Measurements from ENCODE around the gene ZCCHC2.
A peak's percentile ranks its signal among the peaks of the same experiment; 100 is the strongest.

ZCCHC2 gene

GRCh38 chr18:62522504-62523254 lies at the start of gene ZCCHC2:
Gene ZCCHC2 (plus strand): TSS chr18:62523025. CDS start chr18:62523425, 400 bp downstream.
- peak; percentile 98 for DNase-seq

DNA sequence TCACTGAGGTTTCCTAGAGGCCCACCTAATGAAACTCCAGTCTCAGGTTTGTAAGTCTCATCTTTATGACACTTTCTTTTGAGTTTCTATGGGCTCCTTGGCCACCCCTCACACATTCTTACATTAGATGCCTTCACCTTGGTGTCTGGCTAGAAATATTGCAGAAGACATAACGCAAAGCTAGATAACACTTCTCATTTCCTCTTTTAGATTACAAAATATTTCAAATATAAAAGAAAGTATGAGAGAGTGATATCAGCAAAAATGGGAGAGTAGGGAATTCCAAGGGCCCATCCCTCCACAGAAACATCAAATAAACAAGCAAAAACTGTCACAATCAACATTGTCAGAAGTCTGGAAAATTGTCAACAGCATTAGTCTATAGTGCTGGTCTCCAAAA lies 43.3 kb upstream of the ZCCHC2 start:
- no peak for DNase-seq

- no peak for DNase-seq
These were observed 41.9 kb upstream of the ZCCHC2 start for GRCh38 chr18:62480927-62481326.

- DNase-seq, result no peak
These were observed 37.9 kb upstream of the ZCCHC2 start for GRCh38 chr18:62484941-62485340.

DNA sequence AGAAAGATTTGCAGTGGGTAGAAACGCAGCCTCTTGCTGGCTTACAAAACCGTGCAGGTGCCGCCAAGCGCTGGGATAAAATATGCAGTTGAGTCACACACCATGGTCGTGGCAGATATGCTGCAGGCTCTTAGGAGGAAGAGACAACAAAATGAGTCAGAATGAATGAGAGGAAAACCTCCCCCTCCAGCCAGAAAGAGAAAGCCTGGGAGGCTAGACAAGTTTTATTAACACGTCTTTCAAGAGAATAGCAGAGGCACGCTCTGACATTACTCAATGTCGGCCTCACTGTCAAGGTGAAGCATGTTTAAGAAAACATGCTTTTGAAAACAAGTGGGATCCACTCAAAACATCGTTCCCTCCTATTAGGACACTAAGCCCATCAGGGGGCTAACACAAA lies 37.1 kb upstream of the ZCCHC2 start:
- no peak for DNase-seq

DNA sequence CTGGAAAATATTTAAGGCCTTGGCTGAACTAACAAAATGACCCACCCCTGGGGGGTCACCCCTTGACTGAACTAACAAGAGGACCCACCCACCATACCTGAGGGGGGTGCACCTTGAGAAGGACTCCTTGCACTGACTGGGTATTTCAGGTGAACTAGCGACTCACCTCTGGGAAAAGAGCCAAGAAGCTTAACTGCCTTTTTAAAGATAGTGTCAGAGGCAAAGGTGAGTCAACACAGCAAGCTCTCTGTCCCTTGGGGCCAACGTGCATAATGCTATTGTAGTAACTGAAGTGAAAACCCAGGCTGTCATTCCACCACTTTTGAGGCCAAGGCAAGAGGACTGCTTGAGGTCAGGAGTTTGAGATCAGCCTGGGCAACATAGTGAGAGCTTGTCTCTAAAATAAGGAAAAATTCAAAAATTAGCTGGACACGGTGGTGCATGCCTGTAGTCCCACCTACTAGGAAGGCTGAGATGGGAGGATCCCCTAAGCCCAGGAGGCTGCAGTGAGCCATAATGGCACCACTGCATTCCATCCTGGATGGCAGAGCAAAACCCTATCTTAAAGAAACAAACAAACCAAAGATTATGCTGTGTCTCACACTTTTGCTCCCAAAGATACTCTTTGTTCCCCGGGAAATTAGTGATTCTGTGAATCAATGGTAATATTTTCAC lies 36.4 kb upstream of the ZCCHC2 start:
- no peak for DNase-seq

- DNase-seq, result no peak
These were observed 35.7 kb upstream of the ZCCHC2 start for GRCh38 chr18:62487161-62487560.

GRCh38 chr18:62490967-62491695 lies 31.7 kb upstream of the ZCCHC2 start:
- DNase-seq, result no peak

- DNase-seq, result no peak
These were observed 29.6 kb upstream of the ZCCHC2 start for GRCh38 chr18:62493033-62493862.

DNA sequence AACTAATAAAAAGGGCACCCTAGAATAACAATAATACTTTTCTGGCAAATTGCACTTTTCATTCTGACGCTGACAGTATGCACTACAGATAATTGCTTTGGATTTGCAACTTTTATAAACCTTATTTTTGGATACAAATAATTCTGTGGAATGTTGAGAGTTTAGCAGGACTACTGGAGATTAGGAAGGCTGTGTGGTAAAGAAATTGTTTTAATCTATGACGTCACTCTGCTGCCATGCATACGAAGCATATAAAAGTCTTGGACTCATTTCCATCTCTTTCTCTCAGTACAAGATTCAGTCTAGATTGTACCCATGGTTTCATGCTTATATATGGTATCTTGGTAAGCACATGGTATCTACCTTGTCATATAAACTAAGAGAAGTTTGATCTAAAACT lies 28.1 kb upstream of the ZCCHC2 start:
- DNase-seq, result no peak

GRCh38 chr18:62496262-62496661 lies 26.6 kb upstream of the ZCCHC2 start:
- no peak for DNase-seq

- no peak for DNase-seq
These were observed 25.5 kb upstream of the ZCCHC2 start for GRCh38 chr18:62497190-62497772.

- no peak for DNase-seq
These were observed 24.1 kb upstream of the ZCCHC2 start for GRCh38 chr18:62498616-62499262.

DNA sequence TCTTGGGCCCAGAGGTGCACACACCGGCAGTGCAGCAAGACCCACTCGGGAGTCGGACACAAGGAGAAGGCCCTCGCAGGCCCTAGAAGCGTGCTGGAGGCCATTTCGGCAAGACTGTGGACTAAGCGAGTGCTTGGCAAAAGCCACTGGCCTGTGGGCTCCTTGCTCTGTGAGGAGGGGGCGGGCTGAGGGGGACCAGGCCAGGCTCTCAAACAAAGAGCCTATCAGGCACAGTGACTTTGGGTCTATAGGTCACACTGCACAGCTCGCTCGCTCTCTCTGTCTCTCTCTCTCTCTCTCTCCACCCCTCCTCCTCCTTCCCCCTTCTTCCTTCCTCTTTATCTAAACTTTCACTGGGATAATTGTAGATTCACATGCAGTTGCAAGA lies 23.6 kb upstream of the ZCCHC2 start:
- no peak for DNase-seq

- DNase-seq, result no peak
These were observed 22.7 kb upstream of the ZCCHC2 start for GRCh38 chr18:62500174-62500573.

GRCh38 chr18:62500966-62501591 lies 21.7 kb upstream of the ZCCHC2 start:
- no peak for DNase-seq

- DNase-seq, result no peak
These were observed 16.9 kb upstream of the ZCCHC2 start for GRCh38 chr18:62505669-62506494.

DNA sequence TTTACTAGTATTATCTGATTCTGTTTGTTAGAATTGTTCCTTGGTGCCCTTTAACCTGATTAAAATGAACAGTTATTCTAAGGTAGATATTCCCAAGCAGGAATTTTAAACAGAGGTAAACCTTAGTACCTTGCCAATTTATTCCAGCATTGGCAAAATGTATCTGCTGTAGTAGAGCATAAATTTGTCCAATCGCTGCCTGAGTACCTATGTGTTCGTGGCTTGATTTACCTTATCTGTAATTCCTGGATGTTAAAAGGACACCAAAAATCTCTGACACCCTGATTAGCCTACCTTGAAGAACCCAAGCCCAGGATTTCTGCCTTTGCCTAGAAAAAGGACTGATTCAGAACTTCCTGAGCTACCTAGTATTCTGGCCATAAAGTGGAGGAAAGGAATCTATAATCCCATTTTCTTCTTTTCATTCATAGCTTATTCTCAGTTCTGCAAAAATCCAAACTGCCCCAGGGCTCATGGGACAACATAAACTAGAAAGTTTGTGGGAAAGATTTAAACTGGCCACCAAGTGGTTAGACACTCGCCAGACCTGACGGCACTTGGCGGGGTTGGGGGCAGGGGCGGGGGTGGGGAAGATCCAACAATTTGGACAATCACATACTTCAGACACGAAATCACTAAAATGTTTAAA lies 16.2 kb upstream of the ZCCHC2 start:
- no peak for DNase-seq

DNA sequence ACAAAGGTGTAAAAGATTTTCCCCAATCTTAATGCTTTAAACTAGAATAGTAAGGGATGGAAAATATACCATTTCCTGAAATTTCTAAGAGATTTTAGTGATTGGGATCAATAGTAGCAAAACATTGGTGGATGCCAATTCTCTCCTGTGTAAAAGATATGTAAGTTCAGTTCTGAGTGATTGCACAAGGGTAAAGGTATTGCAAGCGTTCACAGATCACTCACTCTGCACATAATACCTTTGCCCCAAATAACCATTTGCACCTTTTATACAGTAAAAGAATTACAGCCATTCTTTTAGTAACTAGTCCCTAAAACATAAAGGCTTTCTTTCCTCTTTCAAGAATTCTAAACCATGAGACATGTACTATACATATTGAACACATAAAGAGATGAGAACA lies 13.0 kb upstream of the ZCCHC2 start:
- DNase-seq, result no peak

DNA sequence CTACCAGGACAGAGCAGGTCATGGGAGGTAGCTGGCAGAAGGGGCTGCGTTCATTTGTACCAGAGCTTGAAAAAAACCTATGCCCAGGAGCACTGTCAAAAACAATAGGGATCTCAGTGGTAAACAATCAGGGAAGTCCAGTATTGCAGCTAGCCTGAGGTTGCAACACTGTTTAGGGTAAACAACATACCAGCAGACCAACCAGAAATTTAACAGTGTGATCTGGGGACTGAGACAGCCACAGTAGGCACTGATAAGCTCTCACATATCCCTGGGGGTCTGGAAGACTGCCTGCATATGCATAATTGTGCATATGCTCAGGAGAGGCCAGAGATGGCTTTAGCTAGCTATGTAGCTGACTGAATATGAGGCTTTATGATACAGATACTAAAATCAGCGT lies 12.0 kb upstream of the ZCCHC2 start:
- DNase-seq, result no peak
